ENCODE data around the gene ZBTB11.
"Not testable (repeated sequence)": the region's sequence is repeated elsewhere in the genome, so short reads cannot be mapped to it uniquely, and the experiment has no call there.

Gene ZBTB11, protein sequence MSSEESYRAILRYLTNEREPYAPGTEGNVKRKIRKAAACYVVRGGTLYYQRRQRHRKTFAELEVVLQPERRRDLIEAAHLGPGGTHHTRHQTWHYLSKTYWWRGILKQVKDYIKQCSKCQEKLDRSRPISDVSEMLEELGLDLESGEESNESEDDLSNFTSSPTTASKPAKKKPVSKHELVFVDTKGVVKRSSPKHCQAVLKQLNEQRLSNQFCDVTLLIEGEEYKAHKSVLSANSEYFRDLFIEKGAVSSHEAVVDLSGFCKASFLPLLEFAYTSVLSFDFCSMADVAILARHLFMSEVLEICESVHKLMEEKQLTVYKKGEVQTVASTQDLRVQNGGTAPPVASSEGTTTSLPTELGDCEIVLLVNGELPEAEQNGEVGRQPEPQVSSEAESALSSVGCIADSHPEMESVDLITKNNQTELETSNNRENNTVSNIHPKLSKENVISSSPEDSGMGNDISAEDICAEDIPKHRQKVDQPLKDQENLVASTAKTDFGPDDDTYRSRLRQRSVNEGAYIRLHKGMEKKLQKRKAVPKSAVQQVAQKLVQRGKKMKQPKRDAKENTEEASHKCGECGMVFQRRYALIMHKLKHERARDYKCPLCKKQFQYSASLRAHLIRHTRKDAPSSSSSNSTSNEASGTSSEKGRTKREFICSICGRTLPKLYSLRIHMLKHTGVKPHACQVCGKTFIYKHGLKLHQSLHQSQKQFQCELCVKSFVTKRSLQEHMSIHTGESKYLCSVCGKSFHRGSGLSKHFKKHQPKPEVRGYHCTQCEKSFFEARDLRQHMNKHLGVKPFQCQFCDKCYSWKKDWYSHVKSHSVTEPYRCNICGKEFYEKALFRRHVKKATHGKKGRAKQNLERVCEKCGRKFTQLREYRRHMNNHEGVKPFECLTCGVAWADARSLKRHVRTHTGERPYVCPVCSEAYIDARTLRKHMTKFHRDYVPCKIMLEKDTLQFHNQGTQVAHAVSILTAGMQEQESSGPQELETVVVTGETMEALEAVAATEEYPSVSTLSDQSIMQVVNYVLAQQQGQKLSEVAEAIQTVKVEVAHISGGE

DNA sequence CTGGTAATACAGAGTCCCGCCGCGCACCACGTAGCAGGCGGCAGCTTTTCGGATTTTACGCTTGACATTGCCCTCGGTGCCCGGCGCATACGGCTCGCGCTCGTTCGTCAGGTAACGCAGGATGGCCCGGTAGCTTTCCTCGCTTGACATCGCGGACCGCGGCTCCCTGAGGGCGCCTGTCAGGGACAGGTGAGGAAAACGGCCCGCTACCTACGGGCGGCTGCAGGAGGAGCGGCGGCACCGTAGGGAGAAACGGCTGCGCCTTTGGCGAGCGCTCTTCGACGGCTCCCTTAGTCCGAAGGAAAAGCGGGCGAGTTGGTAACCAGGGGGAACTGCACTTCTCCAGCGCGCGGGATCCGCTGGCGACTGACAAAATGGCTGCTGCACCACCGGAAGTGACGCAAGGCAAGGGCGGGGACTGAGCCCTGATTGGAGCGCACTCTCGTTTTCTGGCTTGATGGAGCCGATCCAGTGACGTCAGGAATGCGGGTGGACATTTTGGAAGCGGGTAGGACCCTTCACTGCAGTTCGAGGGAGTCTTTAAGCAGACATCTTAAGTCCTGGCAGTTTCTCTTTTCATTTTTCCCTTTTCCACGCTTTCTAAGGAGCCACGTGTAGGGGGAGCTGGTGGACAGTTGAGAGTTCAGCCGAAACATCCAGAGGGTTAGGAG, at the start of gene ZBTB11:
Gene ZBTB11, minus strand, starts transcription at position 368 of the 671 bp plus-strand sequence. Its CDS starts 218 bp downstream, at position 150.
- intact Hi-C loops (cut with DNase I), result loop anchor here (1.0 to 5.0 kb wide), 2 partner anchors 9 to 105 kb away; partner anchors contain the start of genes PCNP and RPL24
- DNase-seq, result peak; percentile 99 to 100 (median 100)

DNA sequence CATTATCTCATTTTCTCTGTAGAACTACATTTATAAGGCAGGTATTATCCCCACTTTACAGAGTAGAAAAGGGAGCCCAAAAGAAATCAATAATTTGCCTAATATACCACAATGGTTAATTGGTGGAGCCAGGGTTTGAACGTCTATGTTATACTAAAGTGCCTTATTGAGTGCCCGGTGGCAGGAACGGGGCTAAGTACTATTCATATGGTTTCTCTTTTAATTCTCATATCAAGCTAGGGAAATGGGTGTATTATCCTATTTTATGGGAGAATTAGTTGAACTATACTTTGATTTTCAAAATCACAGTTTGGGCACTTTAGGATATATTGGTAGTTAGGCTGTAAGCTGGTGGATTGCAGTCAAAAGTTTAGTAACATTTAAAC, 49.0 kb upstream of the ZBTB11 start:
- intact Hi-C loops (cut with DNase I), result loop anchor here (2.0 kb wide), 1 partner anchor 53 kb away; the partner anchor contains the start of gene NXPE3
- no peak for DNase-seq

DNA sequence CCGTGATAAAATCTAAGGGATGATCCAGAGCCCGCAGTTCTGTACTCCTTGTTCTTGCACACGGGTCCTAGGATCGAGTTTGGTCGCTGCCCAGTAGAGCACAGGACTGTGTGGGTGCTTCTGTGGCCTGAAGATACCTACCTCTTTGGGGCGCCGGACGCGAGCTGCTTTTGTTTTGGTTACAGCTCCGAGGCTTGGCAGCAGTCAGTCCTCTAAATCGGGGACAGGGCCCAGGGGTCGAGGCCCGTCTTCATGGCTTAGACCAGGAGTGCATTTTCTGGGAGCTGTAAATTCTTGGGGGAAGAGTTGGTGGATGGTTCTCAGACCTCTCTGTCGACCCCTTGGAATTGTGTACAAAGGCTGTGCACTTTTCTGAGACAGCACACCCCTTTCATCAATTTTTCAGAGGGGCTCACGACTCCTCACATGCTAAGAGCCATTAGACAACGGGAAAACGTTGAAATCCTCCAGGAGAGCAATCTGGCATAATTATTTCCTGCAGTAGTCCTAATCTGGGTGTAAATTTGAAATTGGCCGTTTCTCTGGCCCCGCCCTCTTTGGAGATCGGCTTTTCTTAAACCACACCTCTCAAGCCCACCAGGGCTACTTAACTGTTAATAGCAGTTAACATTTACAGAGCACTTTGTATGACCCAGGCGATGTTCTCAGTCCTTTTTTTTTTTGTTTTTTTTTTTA, 48.4 kb upstream of the ZBTB11 start:
- intact Hi-C loops (cut with DNase I), result loop anchor here (2.0 kb wide), 1 partner anchor 53 kb away; the partner anchor contains the start of gene NXPE3
- peak; percentile 27 to 88 (median 40) for DNase-seq

DNA sequence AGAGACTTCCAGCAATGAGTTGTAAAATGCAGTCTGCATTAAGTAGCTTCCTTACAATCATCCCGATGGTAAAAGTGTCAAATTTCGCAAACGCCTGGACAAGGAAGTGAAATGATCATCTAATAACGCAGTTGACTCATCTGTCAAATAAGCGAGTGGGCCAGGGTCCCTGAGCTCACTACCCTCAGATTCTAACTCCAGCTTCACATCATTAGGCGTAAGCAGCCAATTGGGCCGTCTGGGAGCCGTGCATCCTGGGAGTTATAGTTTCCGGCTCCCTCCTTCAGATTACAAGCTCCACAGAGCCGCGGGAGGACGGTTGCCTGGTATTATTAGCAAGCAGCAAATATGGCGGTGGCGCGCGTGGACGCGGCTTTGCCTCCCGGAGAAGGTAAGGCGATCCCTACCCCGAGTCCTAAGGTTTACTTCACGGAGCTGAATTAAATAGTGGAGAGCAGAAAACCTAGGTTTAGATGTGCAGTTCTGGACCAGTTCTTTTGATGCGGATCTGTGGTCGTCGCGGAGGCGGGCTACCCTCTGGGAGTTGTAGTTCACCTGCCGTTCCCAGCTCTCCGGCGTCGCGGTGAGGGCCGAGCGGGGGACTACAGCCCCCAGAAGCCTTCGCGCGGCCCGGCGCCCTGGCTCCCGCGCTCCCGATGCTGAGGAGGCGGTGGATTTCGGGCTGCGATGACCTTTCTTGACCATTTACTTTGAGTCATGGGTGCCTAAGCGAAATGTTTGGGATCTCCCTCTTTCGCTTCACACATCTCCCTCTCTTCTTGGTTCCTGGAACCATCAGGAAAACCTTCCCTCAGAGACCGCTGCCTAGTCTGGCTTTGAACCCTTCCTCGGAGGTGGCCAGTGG, 47.6 kb upstream of the ZBTB11 start, which contains the start of gene CEP97:
Gene CEP97, plus strand, starts transcription at position 286 of the 865 bp plus-strand sequence. Its CDS starts 63 bp downstream, at position 349.
- DNase-seq, result peak; percentile 85 to 99 (median 92)
- intact Hi-C loops (cut with DNase I), result loop anchor here (2.0 kb wide), 1 partner anchor 54 kb away; the partner anchor contains the start of gene NXPE3

DNA sequence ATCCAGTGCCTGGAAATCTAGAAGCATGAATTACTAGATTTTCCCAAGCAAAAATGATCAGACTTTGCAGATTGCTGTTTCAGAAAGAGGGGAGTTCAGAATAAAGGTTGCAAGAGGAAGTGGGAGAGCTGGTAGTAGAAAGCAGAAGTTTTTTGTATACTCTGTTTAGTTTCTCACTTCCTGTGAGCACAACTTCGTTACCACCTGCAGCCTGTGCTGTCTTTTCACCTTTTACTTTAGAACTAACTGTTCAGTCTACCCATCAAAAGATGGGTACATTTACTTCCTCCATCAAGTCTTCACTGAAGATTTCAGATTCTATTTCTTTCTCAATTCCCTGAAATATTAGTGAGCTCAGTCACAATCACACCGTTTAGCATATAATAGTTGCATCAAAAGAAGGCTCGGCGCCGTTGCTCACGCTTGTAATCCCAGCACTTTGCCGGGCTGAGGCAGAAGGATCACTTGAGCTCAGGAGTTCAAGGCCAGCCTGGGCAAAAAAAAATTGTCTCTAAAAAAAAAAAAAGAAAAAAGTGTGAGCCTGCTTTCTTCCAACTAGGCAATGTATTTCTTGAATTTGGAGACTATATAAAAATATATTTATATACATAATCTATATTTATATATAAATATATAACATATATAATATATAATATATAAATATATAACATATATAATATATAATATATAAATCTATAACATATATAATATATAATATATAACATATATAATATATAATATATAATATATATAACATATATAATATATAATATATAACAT, 45.7 kb upstream of the ZBTB11 start:
- no peak for DNase-seq

DNA sequence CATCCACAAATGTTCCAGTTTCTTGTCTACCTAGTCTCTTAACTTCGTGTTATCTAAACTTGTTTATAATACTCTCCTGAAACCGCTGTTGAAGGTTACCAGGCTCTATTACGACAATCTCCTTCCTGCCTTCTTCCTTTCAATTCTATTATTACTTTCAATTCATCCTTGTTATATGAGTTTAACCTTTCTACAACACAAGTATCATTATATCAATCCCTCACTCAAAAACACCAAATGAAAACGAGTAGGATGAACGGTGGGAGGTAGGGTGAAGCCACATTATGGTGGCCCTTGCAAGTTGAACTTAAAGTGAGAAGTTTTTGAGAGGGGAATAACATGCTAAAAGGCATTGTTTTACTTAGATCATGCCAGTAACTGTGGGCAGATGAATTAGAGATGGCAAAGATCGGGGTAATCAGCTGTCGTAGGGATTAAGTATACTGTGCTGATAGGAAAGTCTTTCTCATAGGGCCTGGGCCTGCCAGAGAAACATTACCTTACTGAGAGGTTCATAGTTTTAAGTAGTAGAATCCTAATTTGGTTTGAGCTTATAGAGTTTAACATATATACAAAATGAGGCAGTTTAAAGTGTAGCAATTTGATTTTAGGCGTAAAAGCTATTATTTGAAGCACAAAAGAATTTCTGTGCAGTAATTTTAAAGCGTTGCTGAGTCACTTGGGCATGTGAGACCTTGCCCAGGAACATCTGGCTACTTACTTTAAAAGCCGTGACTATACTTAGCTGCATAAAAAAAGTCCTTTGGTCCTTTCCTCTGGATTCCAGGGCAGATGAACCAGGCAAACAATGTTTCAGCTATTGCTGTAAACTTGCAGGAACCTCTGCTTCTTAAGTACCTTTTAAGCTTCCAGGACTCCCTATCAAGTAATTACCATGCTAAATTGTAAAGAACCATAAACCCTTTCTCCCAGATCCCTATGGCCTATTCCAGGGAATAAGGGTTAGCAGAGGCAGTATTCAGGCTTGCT, 44.2 kb upstream of the ZBTB11 start:
- DNase-seq, result no peak
- intact Hi-C loops (cut with DNase I), result no loop called here

More for the DNA sequence above, 45.7 kb upstream of the ZBTB11 start:
- intact Hi-C loops (cut with DNase I), result no loop called here

DNA sequence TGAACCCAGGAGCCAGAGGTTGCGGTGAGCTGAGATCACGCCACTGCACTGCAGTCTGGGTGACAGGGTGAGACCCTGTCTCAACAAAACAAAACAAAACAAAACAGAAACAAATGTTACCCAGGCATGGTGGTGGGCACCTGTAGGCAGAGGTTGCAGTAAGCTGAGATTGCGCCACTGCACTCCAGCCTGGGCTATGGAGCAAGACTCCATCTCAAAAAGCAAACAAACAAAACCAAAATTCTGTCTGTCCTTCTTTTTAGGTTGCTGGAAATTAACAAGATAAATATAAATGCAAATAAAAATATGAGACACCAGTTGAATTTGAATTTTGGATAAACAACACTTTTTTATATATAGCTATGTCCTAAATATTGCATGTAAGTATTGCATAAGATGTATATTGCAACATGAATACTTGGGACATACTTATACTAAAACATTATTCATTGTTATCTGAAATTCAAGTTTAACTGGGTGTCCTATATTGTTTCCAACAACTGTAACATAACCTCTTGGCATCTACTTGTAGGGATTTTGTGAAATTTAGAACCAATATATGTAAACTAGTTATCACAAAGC, 42.8 kb upstream of the ZBTB11 start:
- intact Hi-C loops (cut with DNase I), result no loop called here
- no peak for DNase-seq

DNA sequence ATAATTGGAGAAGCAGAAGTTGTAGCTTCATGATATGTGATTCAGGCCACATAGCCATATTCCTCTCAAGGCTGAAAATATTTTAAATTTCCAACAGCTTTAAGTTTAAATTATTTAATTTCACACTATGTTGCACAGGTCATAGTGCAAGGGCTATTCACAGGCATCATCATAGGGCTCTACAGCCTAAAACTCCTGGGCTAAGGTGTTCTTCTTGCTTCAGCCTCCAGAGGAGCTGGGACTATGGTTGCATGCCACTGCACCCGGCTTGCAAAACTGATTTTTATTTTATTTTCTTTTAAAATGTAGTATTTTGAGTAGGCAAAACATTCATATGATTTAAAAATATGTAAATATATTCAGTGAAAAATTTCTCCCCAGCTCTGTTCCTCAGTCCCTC, 41.5 kb upstream of the ZBTB11 start:
- intact Hi-C loops (cut with DNase I), result no loop called here

DNA sequence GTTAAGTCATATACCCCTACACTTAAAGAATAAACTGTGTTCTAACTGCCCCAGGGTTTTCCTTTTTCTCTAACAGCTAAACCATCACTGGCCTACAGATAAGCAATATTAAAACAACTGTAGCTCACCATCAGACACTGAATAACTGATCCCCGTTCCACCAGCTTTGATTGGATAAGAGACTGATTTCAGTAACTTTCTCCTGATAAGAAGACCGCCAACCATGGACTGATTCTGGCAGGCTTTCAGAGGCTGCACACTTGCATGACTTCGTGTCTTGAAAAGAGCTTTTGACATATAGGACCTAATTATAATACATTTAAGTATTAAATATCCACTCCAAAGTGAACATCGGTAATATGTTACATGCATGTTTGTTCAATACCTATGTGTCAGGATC, 32.2 kb upstream of the ZBTB11 start:
- DNase-seq, result no peak

More for the DNA sequence above, 41.5 kb upstream of the ZBTB11 start:
- DNase-seq, result no peak

DNA sequence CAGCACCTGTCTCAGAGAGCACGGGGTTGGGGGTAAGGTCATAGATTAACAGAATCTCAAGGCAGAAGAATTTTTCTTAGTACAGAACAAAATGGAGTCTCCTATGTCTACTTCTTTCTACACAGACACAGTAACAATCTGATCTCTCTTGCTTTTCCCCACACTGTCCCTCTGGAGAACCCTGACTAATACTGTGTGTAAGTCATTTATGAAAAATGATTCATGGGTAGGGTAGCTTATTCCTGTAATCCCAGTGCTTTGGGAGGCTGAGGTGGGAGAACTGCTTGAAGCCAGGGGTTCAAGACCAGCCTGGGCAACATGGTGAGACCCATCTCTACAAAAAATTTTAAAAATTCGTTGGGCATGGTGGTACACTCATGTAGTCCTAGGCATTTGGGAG, 27.7 kb upstream of the ZBTB11 start:
- DNase-seq; intact Hi-C loops (cut with DNase I): not testable (repeated sequence)

More for the DNA sequence above, 32.2 kb upstream of the ZBTB11 start:
- intact Hi-C loops (cut with DNase I), result no loop called here

DNA sequence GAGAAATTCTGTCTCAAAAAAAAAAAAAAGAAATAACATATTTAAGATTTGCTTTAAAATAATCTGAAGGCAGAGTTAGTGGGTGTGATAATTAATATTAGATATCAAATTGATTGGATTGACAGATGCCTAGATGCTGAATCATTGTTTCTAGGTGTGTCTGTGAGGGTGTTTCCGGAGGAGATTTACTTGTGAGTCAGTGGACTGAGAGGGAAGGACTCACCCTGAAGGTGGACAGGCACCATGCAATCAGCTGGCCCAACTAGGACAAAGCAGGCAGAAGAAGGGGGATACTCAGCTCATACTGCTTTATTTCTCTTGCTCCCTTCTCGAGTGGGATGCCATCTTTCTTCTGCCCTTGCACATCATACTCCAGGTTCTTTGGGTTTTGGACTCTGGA, 26.2 kb upstream of the ZBTB11 start:
- no peak for DNase-seq
- intact Hi-C loops (cut with DNase I), result no loop called here

DNA sequence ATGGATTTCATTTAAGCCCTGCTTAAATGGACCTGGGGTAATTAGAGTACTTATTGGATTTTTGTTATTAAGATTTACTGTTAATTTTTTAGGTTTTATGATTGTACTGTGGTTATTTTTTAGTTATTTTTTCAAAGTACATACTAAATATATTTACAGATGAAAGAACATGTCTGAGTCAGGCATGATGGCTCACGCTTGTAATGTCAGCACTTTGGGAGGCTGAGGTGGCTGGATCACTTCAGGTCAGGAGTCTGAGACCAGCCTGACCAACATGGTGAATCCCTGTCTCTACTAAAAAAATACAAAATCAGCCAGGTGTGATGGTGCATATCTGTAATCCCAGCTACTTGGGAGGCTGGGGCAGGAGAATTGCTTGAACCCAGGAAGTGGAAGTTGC, 25.8 kb upstream of the ZBTB11 start:
- no peak for DNase-seq
- intact Hi-C loops (cut with DNase I), result no loop called here

DNA sequence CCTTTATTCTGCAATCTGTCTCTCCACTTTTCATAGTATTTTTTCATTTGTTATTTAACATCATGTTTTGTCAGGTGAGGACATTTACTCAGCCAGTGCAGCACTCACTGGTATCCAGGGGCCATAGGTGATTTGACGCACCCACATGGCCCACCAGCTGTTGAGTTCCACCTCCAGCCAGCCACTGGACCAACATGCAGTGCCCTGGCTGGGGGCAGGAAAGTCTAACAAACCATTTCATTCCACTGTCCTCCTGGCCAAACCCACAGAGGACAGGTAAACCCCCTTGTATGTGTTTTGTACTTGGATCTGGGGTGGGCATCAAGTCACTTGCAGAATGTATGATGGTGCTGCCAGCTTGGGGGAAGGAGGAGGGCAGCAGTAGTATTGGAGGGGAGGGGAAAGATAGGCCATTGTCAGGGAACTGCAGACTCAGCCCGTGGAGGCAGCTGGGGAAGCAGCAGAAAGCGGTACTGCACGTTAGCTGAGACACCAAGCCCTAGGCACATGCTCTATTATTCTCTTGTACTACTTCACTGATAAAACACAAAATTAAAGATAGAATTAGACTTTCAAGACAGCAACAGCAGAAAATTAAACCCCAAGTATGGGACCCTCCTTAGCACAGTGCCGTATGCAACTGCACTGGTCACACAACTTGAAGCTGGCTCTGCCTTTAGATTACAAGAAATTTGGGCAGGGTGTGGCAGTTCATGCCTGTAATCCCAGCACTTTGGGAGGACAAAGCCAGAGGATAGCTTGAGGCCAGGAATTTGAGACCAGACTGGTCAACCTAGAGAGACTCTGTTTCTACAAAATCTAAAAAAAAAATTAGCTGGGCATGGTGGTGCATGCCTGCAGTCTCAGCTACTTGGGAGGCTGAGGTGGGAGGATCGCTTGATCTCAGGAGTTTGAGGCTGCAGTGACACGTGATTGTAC, 25.0 kb upstream of the ZBTB11 start:
- DNase-seq, result no peak
- intact Hi-C loops (cut with DNase I), result no loop called here

DNA sequence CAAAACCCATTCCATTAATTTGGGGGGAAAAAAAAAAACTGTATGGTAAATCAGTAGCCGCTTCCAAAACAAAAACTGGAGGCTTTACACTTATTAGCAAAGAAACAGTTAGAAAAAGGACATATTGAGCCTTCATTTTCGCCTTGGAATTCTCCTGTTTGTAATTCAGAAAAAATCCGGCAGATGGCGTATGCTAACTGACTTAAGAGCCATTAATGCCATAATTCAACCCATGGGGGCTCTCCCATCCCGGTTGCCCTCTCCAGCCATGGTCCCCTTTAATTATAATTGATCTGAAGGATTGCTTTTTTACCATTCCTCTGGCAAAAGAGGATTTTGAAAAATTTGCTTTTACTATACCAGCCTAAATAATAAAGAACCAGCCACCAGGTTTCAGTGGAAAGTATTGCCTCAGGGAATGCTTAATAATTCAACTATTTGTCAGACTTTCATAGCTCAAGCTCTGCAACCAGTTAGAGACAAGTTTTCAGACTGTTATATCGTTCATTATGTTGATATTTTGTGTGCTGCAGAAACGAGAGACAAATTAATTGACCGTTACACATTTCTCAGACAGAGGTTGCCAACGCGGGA, 18.9 kb upstream of the ZBTB11 start:
- peak in 2 of 10 donors; percentile 19 to 23 for DNase-seq
- intact Hi-C loops (cut with DNase I), result loop anchor here (5.0 kb wide), 1 partner anchor 531 kb away; no protein-coding TSS in a partner anchor

Measured in posterior cingulate gyrus (tissue), 11 donors.